Activated T-helper 1 cell treated with anti-CD3 and anti-CD28 coated beads, Interleukin-2, amount 50 U/mL, for 16 hours (primary cell): ENCODE measurements around the gene CAMTA1.
"Not testable (repeated sequence)": the region's sequence is repeated elsewhere in the genome, so short reads cannot be mapped to it uniquely, and the experiment has no call there.

Source experiments
- DNase-seq, 2 donors: peaks; one replicate each; pipeline ENCODE4 v3.0.0-alpha.2; 2020; ENCODE audit warnings: low read depth in 1 of 2, low spot score in 1 of 2

CAMTA1 gene

DNA sequence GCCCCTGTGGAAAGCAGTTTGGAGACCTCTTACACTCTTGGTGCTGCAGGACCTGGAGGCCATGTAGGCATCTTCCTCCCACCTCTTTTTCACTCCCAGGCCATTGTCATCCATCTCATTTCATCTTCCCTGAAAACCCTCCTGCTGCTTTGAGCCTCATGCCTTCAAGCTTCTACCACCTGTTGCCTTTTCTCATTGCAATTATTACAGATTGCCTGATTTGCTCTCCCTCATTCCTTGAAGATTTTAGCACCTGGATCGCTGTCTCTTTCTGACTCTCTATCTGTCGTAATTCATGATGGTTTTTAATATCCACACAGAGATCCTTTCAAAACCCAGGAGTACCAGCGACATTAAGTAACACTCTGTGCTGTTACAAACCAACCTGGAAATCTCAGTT is 350.2 kb downstream of the CAMTA1 start:
- DNase-seq = no peak

DNA sequence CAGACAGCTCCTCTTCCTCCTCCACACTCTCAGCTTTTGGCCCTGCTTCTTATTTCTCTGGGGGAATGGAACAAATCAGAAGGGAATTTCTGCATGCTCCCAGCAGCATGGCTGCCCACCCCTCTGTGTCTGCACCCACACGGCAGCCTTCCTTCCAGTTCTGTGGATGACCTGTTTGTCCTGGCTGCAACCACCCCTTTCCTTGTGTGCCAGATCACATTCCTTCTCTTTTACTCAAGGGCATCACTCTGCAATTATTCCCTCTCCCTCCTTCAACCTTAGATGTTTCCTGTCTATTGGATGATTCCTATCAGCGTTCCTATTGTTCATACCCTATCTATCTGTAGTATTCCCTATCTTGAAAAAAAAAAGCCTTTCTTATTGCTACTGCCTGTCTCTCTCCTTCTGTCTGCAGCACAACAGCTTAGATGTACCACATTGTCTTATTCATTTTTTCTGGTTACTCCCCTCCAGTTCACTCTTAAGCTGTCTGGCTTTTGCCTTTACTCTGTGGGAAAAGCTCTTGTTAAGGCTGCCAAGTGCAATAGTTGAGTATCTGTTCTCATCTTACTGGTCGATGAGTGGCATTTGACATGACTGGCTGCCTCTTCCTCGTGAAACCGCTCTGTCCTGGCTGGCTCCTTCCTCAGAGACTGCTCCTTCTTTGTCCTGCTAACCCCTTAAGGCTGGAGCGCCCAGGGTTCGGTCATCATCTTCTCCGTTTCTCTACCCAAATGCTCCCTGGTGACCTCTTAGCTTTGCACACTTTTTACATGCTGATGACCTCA is 351.1 kb downstream of the CAMTA1 start:
- no peak for DNase-seq

GRCh38 chr1:7140251-7140650 is 355.0 kb downstream of the CAMTA1 start:
- no peak for DNase-seq

DNA sequence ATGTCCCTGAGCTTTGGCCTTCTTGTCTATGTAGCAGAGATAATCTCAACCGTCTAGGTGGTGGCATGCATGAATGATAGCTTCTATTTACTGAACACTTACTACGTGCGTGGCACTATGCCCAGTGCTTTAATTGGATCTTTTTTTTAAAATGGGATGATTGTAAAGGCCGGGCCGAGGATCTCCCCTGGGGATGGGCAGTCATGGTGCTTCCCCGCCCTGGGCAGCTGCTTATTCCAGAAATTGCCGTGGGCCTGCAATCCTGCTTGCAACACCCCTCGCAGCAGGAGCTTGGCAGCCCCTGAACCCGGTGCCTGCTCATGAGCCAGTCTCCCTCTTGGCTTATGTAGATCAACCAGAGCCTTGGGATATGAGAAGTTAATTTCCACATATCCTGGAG is 360.7 kb downstream of the CAMTA1 start:
- DNase-seq = no peak

DNA sequence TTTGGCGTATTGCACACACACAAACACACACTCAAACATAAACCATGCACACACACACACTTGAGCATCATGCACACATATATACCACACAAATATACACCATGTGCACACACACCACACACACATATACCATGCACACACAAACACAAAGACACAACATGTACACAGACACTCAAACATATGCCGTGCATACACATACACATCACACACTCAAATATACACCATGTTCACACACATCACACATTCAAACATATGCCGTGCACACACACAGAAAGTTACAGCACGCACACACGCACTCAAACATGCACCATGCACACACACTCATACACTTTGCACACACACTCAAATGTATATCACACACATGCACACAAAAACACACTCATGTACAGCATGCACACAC is 361.5 kb downstream of the CAMTA1 start:
- DNase-seq = no peak

- DNase-seq = not testable (repeated sequence)
Observed at GRCh38 chr1:7147581-7148282, 362.5 kb downstream of the CAMTA1 start.

- DNase-seq = no peak
Observed at GRCh38 chr1:7149080-7149838, 364.0 kb downstream of the CAMTA1 start.

DNA sequence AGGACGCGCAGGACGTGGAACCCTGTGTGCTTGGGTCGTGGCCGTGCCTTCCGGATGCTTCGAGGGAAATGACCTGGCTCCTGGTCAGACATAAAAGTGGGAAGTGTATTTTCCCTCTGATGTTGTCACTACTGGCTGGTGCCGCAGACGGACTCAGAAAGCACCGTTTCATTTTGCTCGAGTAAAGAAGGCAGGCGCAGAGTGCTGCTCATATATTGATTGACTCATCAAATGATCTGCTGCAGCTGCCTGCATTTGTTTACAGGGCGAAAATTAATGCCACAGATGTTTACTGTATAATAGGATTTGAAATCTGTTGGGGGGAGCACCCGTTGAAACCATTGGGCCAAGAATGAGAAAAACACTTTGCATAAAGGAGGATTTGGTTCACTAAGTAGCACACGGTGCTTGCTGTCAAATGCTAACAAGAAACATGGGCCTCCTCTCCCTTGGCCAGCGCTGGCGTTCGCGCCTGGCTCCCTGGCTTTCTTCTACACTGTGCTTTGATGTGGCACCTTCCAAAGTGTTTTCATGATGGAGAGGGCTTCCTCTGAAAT is 365.5 kb downstream of the CAMTA1 start:
- no peak for DNase-seq

GRCh38 chr1:7151978-7152377 is 366.7 kb downstream of the CAMTA1 start:
- DNase-seq = no peak

DNA sequence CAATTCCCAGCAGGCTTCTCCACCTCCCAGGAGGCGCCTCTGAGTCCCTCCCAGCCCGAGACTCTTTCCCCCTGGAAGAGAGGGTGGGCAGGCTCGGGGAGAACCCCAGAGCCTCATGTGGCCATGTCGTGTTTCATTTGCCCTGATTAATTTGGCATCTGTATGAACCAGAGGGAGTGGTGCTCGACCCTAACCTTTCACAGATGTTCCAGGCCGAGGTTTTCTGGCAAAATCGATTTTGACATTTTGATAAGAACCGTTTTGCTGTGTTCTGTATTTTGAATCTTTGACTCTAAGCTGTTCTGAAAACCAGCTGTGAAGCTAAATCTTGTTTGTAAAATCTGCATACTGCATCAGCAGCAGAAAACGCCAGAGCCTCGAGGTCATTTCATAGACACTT is 367.4 kb downstream of the CAMTA1 start:
- DNase-seq = no peak

DNA sequence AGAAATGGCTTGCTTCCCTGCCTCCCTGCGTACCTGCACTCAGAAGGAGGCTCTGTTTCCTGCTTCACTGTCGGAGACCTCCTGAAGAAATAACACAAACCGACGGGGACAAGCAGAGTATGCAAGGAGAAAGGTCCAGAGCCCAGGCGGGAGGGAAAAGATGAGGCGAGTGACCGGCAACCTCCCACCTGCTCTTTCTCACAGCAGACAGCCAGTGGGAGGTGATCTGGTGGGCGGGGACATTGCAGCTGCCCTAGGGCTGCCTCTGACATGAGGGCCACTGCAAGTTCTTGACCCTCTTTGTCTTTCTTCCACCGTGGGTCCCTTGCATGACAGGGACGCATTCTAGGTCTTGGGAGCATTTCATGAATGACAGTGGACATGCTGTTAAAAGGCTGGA is 368.2 kb downstream of the CAMTA1 start:
- no peak for DNase-seq

GRCh38 chr1:7159116-7159781 is 374.0 kb downstream of the CAMTA1 start:
- DNase-seq = no peak

- not testable (repeated sequence) for DNase-seq
Observed at GRCh38 chr1:7168554-7168953, 383.3 kb downstream of the CAMTA1 start.

GRCh38 chr1:7171168-7171567 is 385.9 kb downstream of the CAMTA1 start:
- DNase-seq = no peak

DNA sequence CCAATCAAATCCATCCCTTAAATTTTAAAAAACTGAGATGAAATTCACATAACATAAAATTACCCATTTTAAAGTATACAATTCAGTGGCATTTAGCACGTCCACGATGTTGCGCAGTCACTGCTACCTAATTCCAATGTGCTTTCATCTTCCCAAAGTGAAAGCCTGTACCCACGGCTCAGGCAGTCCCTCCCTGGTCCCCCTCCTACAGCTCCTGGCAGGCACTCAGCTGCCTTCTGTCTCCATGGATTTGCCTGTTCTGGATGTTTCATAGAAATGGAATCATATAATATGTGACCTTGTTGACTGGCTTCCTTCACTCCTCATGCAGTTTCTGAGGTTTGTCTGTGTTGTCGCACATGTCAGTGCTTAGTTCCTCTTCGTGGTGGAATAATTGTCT is 386.3 kb downstream of the CAMTA1 start:
- DNase-seq = no peak

GRCh38 chr1:7172804-7173203 is 387.6 kb downstream of the CAMTA1 start:
- DNase-seq = no peak

DNA sequence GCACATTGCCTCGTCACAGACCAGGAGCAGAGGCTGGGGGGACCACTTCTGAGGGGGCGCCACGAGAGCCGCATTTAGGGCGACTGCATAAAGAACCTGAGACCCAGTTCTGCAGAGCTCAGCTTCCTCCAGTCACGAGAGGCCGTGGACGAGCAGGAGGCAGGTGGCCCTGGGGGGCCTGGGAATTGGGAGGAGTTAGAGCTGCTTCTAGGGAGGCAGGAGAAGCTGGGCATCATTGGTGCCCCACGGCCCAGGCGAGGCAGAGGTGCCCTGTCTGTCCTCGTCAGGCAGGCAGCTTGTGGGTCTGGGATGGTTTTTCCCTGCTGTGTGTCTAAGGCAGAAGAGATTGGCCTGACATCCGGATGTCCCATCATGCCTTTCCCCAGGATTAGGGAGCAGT is 389.3 kb downstream of the CAMTA1 start:
- no peak for DNase-seq

- DNase-seq = no peak
Observed at GRCh38 chr1:7174980-7175906, 390.0 kb downstream of the CAMTA1 start.

- DNase-seq = no peak
Observed at GRCh38 chr1:7177021-7177420, 391.8 kb downstream of the CAMTA1 start.
